HG03108 (cell line): ENCODE results near the gene OCIAD2.
"Not testable (repeated sequence)": the region's sequence is repeated elsewhere in the genome, so short reads cannot be mapped to it uniquely, and the experiment has no call there.

Experiments used
- ATAC-seq: cut with Tn5 transposase; IDR thresholded peaks from one replicate; pipeline ENCODE4 v1.9.1; 2021; ENCODE audit warnings: moderate library complexity; ENCODE audit not compliant: unreplicated experiment

The OCIAD2 gene

GRCh38 chr4:48906206-48907173, at the start of gene OCIAD2:
OCIAD2 (minus strand) TSS chr4:48906774; CDS start chr4:48904549, 2,225 bp downstream.
- ATAC-seq = peak; percentile 95

- ATAC-seq = no peak
Observed at GRCh38 chr4:48954314-48954713, 47.7 kb upstream of the OCIAD2 start.

- no peak for ATAC-seq
Observed at GRCh38 chr4:48949518-48950219, 43.1 kb upstream of the OCIAD2 start.

- no peak for ATAC-seq
Observed at GRCh38 chr4:48949086-48949485, 42.5 kb upstream of the OCIAD2 start.

- ATAC-seq = no peak
Observed at GRCh38 chr4:48947731-48948130, 41.2 kb upstream of the OCIAD2 start.

- no peak for ATAC-seq
Observed at GRCh38 chr4:48945981-48946380, 39.4 kb upstream of the OCIAD2 start.

- ATAC-seq = no peak
Observed at GRCh38 chr4:48944756-48945241, 38.2 kb upstream of the OCIAD2 start.

- no peak for ATAC-seq
Observed at GRCh38 chr4:48944252-48944651, 37.7 kb upstream of the OCIAD2 start.

- no peak for ATAC-seq
Observed at GRCh38 chr4:48943387-48943786, 36.8 kb upstream of the OCIAD2 start.

GRCh38 chr4:48939785-48940184, 33.2 kb upstream of the OCIAD2 start:
- no peak for ATAC-seq

- no peak for ATAC-seq
Observed at GRCh38 chr4:48938831-48939230, 32.3 kb upstream of the OCIAD2 start.

- ATAC-seq = no peak
Observed at GRCh38 chr4:48937033-48937432, 30.5 kb upstream of the OCIAD2 start.

- no peak for ATAC-seq
Observed at GRCh38 chr4:48931459-48931858, 24.9 kb upstream of the OCIAD2 start.

- ATAC-seq = no peak
Observed at GRCh38 chr4:48930654-48931053, 24.1 kb upstream of the OCIAD2 start.

- ATAC-seq = no peak
Observed at GRCh38 chr4:48924416-48924815, 17.8 kb upstream of the OCIAD2 start.

- not testable (repeated sequence) for ATAC-seq
Observed at GRCh38 chr4:48923065-48923464, 16.5 kb upstream of the OCIAD2 start.

- ATAC-seq = no peak
Observed at GRCh38 chr4:48914311-48914710, 7.7 kb upstream of the OCIAD2 start.

GRCh38 chr4:48913346-48913745, 6.8 kb upstream of the OCIAD2 start:
- no peak for ATAC-seq

- no peak for ATAC-seq
Observed at GRCh38 chr4:48912349-48912748, 5.8 kb upstream of the OCIAD2 start.

- peak; percentile 29 for ATAC-seq
Observed at GRCh38 chr4:48910511-48910910, 3.9 kb upstream of the OCIAD2 start.

- ATAC-seq = no peak
Observed at GRCh38 chr4:48909697-48910096, 3.1 kb upstream of the OCIAD2 start.

- no peak for ATAC-seq
Observed at GRCh38 chr4:48908687-48909086, 2.1 kb upstream of the OCIAD2 start.
